IPS DF 19.7 (cell line): ENCODE measurements around the gene CNDP2.

Experiments used
- DNase-seq: peaks from one replicate; pipeline ENCODE4 v3.0.0-alpha.2; 2013; ENCODE audit warnings: low read depth, low spot score

Gene CNDP2

DNA sequence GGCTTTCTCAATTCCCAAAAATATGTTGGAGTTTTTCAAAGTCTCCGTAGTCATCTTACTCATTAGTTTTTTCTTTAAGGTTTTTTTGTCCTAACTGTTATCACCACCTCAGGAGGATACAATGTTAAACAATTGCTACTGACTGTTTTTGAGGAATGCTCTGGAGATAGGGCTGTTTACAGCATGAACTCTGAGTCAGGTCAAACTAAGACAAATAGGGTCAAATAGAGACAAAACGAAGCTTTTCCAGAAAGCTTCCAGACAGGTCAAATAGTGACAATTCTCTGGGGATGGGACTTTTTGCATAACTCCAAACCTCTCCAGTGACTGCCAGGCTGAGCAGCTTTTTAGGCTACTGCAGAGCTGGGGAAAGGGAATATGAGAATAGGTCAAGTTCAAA lies 23.9 kb upstream of the CNDP2 start:
- DNase-seq: no peak

GRCh38 chr18:74473976-74474640 lies 22.1 kb upstream of the CNDP2 start:
- DNase-seq: no peak

DNA sequence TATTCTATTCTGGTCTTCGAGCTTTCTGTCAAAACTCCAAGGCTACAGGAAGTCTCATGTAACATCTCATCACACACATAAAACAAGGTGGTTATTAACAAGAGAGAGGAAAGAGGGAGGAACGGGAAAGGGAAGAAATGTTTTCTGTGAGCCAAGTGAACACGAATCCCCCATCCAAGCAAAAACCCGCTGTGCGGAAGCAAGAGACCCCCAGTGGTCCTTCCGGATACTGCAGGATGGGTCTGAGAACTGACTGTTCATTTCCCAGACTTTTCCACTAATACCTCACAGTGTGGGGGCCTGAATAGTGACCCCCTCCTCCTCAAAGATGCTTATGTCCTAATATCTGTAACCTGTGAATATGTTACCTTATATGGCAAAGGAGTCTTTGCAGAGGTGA lies 20.0 kb upstream of the CNDP2 start:
- no peak for DNase-seq

- no peak for DNase-seq
Observed at GRCh38 chr18:74477771-74478170, 18.4 kb upstream of the CNDP2 start.

DNA sequence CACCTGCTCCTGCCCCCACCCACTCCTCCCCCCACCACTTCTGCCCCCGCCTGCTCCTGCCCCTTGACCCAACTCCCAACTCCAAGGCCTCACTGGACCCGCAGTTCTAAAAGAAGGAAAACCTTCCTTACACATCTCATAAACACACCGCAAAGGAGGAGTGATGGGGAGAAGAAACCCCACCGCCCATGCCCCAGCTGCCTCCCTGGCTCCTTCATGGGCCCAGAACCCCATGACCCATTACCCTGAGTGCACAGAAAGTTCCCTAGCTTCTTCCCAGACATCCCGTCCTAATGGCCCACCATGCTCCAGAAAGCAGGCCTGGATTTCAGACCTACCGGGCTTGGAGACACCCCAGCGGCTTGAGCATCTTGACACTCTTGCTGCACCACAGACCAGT lies 17.8 kb upstream of the CNDP2 start:
- no peak for DNase-seq

GRCh38 chr18:74478880-74479279 lies 17.3 kb upstream of the CNDP2 start:
- no peak for DNase-seq

DNA sequence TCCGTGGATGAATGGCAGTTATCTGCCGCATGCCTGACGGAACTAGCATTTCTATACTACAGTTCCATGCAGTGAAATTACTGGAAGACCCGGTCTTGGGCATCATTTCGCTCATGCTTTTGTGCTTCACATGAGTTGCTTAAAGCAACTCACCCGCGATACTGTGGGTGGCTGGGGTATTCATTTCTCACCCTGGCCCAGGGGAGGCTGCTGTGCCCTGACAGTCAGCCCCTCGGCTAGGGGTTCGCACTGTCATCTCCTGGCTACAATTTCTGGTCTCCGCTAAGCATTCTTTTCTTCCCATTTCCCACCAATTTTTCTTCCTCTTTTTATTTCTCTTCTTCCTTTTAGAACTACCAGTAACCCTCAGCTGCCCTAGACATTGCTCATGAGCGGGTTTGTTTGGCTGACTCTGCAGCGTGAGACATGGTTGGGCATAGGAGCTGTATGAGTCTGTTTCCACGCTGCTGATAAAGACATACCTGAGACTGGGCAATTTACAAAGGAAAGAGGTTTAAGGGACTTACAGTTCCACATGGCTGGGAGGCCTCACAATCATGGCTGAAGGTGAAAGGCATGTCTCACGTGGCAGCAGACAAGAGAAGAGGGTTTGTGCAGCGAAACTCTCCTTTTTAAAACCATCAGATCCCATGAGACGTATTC lies 16.5 kb upstream of the CNDP2 start:
- no peak for DNase-seq

GRCh38 chr18:74480149-74480651 lies 16.0 kb upstream of the CNDP2 start:
- DNase-seq: no peak

GRCh38 chr18:74482697-74483096 lies 13.5 kb upstream of the CNDP2 start:
- DNase-seq: no peak

- DNase-seq: no peak
Observed at GRCh38 chr18:74486119-74486849, 9.9 kb upstream of the CNDP2 start.

GRCh38 chr18:74488354-74488753 lies 7.8 kb upstream of the CNDP2 start:
- DNase-seq: no peak

GRCh38 chr18:74488864-74489263 lies 7.3 kb upstream of the CNDP2 start:
- DNase-seq: no peak

DNA sequence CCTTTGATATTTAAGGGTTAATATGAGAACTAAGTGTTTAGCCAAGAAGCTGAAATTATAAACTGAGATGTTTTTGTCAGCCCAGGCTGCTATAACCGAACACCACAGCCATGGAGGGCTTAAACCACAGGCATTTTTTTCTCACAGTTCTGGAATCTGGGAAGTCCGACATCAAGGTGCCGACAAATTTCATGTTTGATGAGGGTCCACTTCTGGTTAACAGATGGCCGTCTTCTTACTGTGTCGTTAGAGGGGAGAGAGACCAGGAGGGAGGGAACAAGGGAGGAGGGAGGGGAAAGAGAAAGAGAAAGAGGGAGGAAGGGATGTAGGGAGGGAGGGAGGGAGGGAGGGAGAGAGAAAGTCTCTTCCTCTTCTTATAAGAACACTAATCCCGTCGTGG lies 6.5 kb upstream of the CNDP2 start:
- no peak for DNase-seq

- DNase-seq: no peak
Observed at GRCh38 chr18:74492259-74492658, 3.9 kb upstream of the CNDP2 start.

- DNase-seq: no peak
Observed at GRCh38 chr18:74493689-74494088, 2.5 kb upstream of the CNDP2 start.

GRCh38 chr18:74494514-74494913 lies 1.6 kb upstream of the CNDP2 start:
- no peak for DNase-seq

GRCh38 chr18:74496508-74497323 lies 553 bp downstream of the CNDP2 start:
- no peak for DNase-seq

GRCh38 chr18:74497324-74497676 lies 1.1 kb downstream of the CNDP2 start:
- no peak for DNase-seq

DNA sequence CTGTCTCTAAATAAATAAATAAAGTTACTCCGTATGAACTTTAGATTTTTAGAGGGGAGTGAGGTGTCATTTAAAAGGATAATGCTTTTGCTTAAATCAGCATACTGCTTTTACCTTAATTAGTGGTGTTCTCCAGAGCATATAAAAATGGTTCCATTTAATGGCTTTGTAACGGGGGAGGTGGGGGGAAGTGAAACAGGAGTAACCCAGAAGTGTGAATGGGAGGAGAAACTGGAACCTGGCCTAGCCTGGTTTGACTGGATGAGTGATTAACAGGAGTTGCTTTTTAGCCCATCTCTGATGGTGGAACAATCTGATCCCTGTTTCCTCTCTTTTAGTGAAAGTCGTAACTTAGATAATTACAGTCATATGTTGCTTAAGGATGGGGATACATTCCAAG lies 1.6 kb downstream of the CNDP2 start:
- DNase-seq: no peak

GRCh38 chr18:74498712-74499627 lies 2.8 kb downstream of the CNDP2 start:
- no peak for DNase-seq

DNA sequence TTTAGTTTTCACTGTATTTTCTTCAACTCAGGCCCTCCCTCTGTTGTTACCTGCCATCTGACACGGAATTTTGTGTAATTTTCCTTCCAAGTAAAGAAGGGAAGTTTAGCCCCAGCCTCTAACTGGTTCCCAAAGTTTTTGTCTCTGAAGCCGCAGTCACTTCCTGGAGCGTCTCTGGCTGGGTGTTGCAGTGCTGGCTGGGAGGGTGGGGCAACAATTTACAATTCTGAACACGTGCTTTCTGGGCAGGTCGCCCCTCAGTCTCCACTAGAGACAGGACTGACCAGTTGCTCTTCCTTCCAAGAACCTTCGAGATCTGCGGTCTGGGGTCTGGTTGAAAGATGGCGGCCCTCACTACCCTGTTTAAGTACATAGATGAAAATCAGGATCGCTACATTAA lies 3.5 kb downstream of the CNDP2 start:
- DNase-seq: no peak
